ENCODE data around the gene JAZF1.

- TF ChIP-seq EZH2 (IDR thresholded peaks at IDR 0.05; ENCODE audit: insufficient read depth, poor library complexity, severe bottlenecking) (no peak), EZH2phosphoT487 (IDR thresholded peaks at IDR 0.05; ENCODE audit: insufficient read depth, low read depth) (no peak)
Observed at GRCh38 chr7:27944643-27945042, 236.0 kb downstream of the JAZF1 start.

All from GM23248 (cell line).